SKM-1 treated with dmso at 0.1 percent for 144 hours (cell line): ENCODE measurements around the gene CMSS1.
"Not testable (repeated sequence)": the region's sequence is repeated elsewhere in the genome, so short reads cannot be mapped to it uniquely, and the experiment has no call there.

Source experiments
- DNase-seq: peaks from one replicate; lab custom pipeline; 2025; ENCODE audit not compliant: unreplicated experiment; lab: John Stamatoyannopoulos, UW

Gene CMSS1

GRCh38 chr3:99817047-99817436 lies 620 bp upstream of the CMSS1 start:
- no peak for DNase-seq

DNA sequence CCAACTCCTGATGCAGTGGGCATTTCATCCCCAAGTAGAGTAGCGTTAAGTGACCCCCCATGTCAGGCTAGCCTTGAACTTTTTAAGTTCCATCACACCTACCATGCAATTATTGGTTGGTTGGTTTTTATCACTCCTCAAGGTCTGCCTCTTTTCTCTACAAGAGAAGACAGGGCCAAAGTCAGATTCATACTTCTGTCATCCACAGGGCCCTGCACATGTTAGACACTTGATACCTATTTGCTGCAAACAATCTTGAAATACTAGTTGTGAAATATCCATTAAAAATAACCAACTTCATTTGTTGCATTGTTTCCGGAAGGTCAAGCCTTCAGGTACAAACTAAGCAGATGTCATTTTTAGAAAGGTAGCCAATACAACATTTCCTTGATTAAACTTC lies 1.2 kb downstream of the CMSS1 start:
- no peak for DNase-seq

- no peak for DNase-seq
Measured at GRCh38 chr3:99823723-99824711, 6.4 kb downstream of the CMSS1 start.

- DNase-seq: no peak
Measured at GRCh38 chr3:99825004-99825640, 7.5 kb downstream of the CMSS1 start.

- no peak for DNase-seq
Measured at GRCh38 chr3:99829844-99830243, 12.2 kb downstream of the CMSS1 start.

DNA sequence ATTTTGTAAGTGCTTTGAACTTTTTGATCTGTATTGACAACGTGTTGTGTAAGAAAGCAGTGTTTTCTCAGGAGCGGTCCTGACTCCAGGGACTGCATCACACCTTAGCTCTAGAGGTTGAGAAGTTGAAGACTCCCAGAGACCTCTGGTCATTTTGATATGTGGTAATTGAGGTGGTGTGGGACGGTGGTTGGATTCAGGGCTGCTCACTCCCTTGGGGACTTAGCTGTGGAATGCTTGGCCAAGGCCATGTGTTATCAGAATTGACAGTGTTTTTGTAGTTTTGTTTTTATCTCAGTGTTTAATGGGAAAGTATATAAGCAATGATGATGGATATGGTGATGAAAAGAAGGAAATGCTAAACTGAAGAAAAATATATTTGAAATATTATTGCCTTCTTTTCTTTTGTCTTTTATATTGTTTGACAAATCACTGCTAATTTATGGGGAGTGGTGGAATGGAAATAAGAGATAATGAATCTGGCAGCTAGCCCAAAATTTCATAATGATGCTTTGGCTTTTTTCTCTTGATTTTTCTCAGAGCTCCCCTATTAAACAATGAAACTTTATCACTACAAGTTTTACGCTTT lies 16.0 kb downstream of the CMSS1 start:
- no peak for DNase-seq

DNA sequence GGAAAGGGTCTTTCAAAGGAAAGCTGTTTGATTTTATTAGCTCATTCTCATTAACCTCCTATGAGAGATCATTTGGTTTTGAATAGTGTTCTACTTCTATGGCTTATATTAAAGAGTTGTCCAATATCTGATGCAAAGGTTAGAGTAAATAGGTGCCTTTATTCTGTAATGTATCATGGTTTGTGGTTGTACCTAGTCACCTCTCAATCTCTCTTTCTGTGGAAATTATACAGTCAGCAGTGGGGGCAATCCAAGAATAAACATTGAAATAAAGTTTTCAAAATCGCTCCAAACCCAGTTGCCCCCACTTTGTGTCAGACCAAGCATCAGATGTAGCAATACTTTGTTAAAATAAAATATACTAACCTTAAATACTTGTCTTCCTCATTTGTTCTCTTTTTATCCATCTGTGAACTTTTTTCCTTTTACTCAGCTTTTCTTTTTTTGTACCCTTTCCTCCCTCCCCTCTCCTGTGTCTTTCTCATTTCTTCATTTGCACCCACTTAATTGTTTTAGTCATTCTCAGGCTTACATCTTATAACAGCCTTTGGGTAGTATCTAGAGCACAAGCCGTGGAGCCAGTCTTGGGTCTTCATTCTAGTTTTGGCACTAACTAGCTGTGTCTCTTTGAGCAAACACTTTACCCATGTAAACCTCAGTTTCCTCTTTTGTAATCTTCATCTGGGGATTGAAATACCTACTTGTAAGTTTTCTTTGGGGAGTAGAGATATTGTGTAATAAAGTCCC lies 16.7 kb downstream of the CMSS1 start:
- DNase-seq: peak; percentile 20

DNA sequence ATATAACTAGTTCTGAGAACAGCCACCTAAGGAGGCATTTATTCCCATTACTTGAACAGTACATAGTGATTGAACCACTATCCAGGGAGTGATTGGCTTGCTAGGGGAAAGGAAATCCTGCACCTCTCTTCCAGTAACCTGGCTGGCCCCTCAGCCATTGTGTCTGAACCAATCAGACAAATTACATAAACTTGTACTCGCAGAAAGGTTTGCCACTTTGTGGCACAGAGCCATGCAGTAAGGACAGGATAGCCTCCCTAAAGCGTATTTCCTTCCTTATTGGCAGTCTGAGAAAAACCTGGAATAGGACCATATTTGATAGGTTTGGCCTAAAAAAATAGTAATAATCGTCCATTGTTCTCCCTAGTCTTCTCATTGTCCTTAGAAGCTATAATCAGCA lies 19.0 kb downstream of the CMSS1 start:
- DNase-seq: no peak

- no peak for DNase-seq
Measured at GRCh38 chr3:99837715-99838114, 20.1 kb downstream of the CMSS1 start.

- DNase-seq: no peak
Measured at GRCh38 chr3:99838755-99839154, 21.1 kb downstream of the CMSS1 start.

DNA sequence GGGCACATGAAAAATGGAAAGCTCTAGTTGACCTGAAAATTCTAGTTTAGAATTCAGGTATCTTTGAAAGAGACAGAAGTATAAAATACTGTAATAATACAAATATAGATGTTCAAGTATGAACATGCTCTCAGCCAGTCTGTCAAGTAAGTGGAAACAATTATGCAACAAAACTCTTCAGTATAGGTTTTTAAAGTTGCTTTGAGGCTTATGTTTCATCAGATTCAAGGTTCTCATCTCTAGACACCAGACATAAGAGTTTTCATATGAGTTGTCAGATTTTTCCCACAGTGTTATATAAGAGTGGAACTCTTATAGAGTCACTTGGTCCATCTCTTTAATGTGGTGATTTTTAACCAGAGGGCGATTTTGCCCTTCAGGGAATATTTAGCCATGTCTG lies 22.0 kb downstream of the CMSS1 start:
- no peak for DNase-seq

GRCh38 chr3:99841949-99842348 lies 24.3 kb downstream of the CMSS1 start:
- DNase-seq: not testable (repeated sequence)

DNA sequence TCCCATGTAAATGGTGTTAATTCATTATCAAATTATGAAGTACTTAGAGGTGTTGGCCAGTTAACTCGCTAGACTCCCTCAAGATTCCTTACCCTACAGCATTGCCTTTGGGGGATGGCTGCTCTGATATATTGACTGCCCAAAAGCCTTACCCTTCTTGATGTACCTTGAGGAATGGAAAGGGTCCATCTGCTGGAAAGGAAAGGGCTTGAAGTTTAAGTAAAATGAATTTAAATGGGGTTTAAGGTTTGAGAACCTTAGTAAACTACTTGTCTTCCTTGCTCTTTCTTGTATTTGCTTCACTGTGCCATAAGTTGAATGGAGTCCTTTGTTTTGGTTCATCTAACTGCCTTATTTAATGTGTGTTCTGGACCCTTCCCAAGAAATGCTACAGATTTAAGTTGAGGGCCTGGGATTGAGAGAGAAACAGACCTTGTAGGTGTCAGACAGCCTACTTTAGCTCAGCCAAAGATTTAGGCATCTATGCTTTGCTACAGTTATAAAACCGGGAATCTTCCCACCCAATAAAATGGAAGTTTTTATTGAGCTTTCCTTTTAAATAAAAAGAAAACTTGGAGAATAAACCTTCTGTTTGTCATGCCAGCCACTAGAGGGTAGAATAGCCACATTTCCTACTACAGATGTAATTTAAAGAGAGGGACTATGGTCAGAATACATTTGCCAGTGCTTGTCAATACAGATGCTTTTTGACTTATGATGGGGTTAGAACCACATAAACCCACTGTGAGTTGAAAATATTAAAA lies 25.3 kb downstream of the CMSS1 start:
- DNase-seq: no peak

DNA sequence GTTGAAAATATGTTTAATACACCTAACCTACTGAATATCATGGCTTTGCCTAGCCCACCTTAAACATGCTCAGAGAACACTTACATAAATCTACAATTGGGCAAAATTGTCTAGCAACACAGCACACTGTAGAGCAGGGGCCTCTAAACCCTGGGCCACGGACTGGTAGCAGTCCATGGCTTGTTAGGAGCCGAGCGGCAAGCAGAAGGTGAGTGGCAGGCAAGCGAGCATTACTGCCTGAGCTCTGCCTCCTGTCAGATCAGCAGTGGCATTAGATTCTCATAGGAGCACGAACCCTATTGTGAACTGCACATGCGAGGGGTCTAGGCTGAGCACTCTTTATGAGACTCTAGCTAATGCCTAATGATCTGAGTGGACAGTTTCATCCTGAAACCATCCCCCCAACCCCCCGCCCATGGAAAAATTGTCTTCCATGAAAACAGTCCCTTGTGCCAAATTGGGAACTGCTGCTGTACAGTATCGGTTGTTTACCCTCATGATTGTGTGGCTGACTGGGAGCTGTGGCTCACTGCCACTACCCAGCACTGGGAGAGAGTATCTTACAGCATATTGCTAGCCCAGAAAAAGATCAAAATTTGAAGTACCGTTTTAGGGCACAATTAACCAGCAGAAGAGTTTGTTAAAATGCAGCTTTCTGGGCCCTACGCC lies 26.1 kb downstream of the CMSS1 start:
- DNase-seq: no peak

GRCh38 chr3:99845331-99845730 lies 27.7 kb downstream of the CMSS1 start:
- peak; percentile 31 for DNase-seq

DNA sequence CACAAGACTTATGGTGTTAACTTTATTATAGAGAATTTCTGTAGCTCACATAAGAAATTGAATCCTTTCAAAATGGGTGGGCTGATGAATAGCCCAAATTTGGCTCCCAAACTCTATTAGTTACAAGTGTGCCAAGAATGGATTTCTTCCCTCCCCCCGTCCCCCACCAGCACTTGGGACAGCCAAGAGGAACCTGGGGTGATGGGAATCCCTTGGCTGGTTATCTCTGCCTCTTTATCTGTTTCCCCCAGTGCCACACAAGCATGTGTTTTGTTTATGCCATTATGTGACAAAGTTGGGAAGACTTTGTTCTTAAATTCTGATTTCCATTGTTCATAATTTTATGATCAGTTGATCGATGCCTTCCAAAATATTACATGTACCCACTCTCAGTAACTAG lies 28.3 kb downstream of the CMSS1 start:
- no peak for DNase-seq

GRCh38 chr3:99846477-99847160 lies 29.0 kb downstream of the CMSS1 start:
- DNase-seq: no peak

- no peak for DNase-seq
Measured at GRCh38 chr3:99848433-99848832, 30.8 kb downstream of the CMSS1 start.

DNA sequence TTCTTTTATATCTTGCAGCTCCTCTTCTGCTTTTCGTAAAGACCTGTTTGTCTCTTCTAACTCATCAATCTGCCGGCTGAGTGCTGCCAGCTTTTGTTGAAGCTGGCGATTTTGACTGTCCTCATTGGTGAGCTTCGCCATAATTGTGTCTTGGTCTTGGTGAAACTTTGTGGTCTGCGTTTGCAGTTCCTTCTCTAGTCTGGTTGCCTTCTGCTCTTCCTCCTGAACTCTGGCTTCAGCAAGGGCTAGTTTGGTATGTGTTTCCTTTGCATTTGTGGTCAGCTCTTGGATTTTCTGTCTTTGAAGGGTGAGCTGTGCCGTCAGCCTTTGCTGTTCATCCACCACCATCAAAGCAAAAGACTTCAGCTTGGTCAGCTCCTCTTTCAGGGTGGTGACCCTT lies 32.9 kb downstream of the CMSS1 start:
- peak; percentile 84 for DNase-seq
